K562 (cell line): ENCODE results near the gene ERMN. TPM values are rescaled to one million over a fixed set of nuclear protein-coding genes. Genes with fewer than 3 reads are reported as not detected.

Experiments
- ATAC-seq: fragments of 200-7000 bp; cut with Tn5 transposase; 3 replicates; pipeline ENCODE4 v1.9.1; 2020; ENCODE audit warnings: moderate library complexity
- BruUV-seq: library from RNA; stranded (reverse); fragments of 400-500 nt; replicated peaks from 2 replicates; lab custom pipeline; 2021; lab: Mats Ljungman, UMichigan
- CTCF ChIA-PET: fragments of 300-600 bp; formaldehyde crosslinking; extraction: SDS; loops from one replicate; lab custom pipeline; 2021; ENCODE audit warnings: low intra/inter-chr PET ratio; lab: Yijun Ruan, JAX
- POLR2A ChIA-PET: fragments of 300-600, 350-650 bp; sonication (Branson Sonifier 250); formaldehyde crosslinking; extraction: SDS; loops from one replicate; lab custom pipeline; 2021; ENCODE audit warnings: antibody characterized with exemption, inconsistent platforms; lab: Yijun Ruan, JAX
- DNase-seq, 4 experiments: peaks; one replicate each; pipeline versions ENCODE4 v3.0.0 to v3.0.0-alpha.2; 2011 to 2018; ENCODE audit warnings: low spot score in 3 of 4, mixed read lengths in 3 of 4; ENCODE audit errors: extremely low read depth in 1 of 4
- FAIRE-seq: peaks from 2 replicates; lab custom pipeline; 2011; peaks lifted over from hg19 to GRCh38; lab: Jason Lieb, UNC
- H2AFZ ChIP-seq: 2 replicates; pipeline ENCODE4 v1.6.0; 2011; ENCODE audit warnings: low read depth, low read length, control low read depth, inconsistent platforms
- H3K27ac ChIP-seq: fragments of 200-600 bp; 3 replicates; pipeline ENCODE4 v1.8.0; 2011; ENCODE audit warnings: low read depth, mild to moderate bottlenecking, control low read depth, inconsistent platforms, low read length, moderate library complexity, mixed read lengths; ENCODE audit errors: extremely low read depth
- H3K27me3 ChIP-seq, 2 experiments: fragments of 300-600 bp in 1 of 2; 2 replicates in 1 of 2; 3 replicates in 1 of 2; pipeline versions ENCODE4 v1.6.0 to v1.8.0; 2011; ENCODE audit warnings: inconsistent platforms in 2 of 2, low read length in 2 of 2, mild to moderate bottlenecking in 1 of 2, mixed read lengths in 1 of 2, moderate library complexity in 1 of 2; ENCODE audit not compliant: control insufficient read depth in 2 of 2, insufficient read depth in 2 of 2
- H3K36me3 ChIP-seq: fragments of 300-600 bp; 3 replicates; pipeline ENCODE4 v1.8.0; 2011; ENCODE audit warnings: mild to moderate bottlenecking, low read length, inconsistent platforms; ENCODE audit not compliant: control insufficient read depth, insufficient read depth
- H3K4me1 ChIP-seq, 2 experiments: fragments of 200-600 bp in 1 of 2; replicated peaks in 1 of 2; 2 replicates in 1 of 2; 3 replicates in 1 of 2; pipeline versions ENCODE4 v1.5.1 to v1.8.0; 2011; ENCODE audit warnings: inconsistent platforms in 2 of 2, low read length in 2 of 2, mild to moderate bottlenecking in 1 of 2, mixed read lengths in 1 of 2, moderate library complexity in 1 of 2; ENCODE audit not compliant: control insufficient read depth in 2 of 2, insufficient read depth in 2 of 2
- H3K4me2 ChIP-seq: 2 replicates; pipeline ENCODE4 v1.6.1; 2011; ENCODE audit warnings: low read length, control low read depth, inconsistent platforms, mixed read lengths; ENCODE audit not compliant: insufficient read depth
- H3K4me3 ChIP-seq: fragments of 200-600 bp; sonication (generic), shearing (Covaris generic); 2 replicates; pipeline ENCODE4 v1.5.1; 2016; ENCODE audit warnings: control low read depth, inconsistent platforms
- H3K79me2 ChIP-seq: fragments of 200-600 bp; 3 replicates; pipeline ENCODE4 v1.8.0; 2011; ENCODE audit warnings: low read length, inconsistent platforms; ENCODE audit not compliant: control insufficient read depth, insufficient read depth
- H3K9ac ChIP-seq, 2 experiments: 2 replicates each; pipeline versions ENCODE4 v1.6.0 to v1.6.1; 2011; ENCODE audit warnings: low read depth in 2 of 2, low read length in 2 of 2, control low read depth in 1 of 2, inconsistent platforms in 1 of 2, mild to moderate bottlenecking in 1 of 2, mixed read lengths in 1 of 2; ENCODE audit not compliant: insufficient read depth in 1 of 2
- H3K9me1 ChIP-seq: one replicate; pipeline ENCODE4 v1.6.0; 2011; ENCODE audit warnings: inconsistent platforms, mild to moderate bottlenecking, low read length, moderate library complexity; ENCODE audit not compliant: control insufficient read depth, insufficient read depth
- H3K9me3 ChIP-seq: replicated peaks from 2 replicates; pipeline ENCODE4 v1.5.1; 2011; ENCODE audit warnings: low read depth, low read length, inconsistent platforms; ENCODE audit not compliant: control insufficient read depth, insufficient read depth
- H4K20me1 ChIP-seq: replicated peaks from 2 replicates; pipeline ENCODE4 v1.6.1; 2011; ENCODE audit warnings: low read length, inconsistent platforms, mixed read lengths; ENCODE audit not compliant: control insufficient read depth, insufficient read depth
- FOXK2 ChIP-seq, 2 experiments: fragments of 450-650 bp; IDR thresholded peaks in 1 of 2; conservative IDR thresholded peaks in 1 of 2; 2 replicates each; pipeline ENCODE4 v1.6.1; 2016; ENCODE audit warnings: low read depth in 2 of 2, mild to moderate bottlenecking in 1 of 2
- MAFG ChIP-seq: fragments of 450-650 bp; conservative IDR thresholded peaks from 2 replicates; pipeline ENCODE4 v1.6.1; 2016; ENCODE audit warnings: missing genetic modification characterization, missing compliant biosample characterization
- MECOM ChIP-seq: fragments of 250-450 bp; sonication (Bioruptor Pico); IDR thresholded peaks from 2 replicates; pipeline ENCODE4 v1.8.0; 2022; ENCODE audit warnings: inconsistent platforms
- NR3C1 ChIP-seq: sonication (generic); formaldehyde crosslinking; IDR thresholded peaks from 2 replicates; pipeline ENCODE4 v1.8.1; 2022; ENCODE audit warnings: missing genetic modification reagents
- POU5F1 ChIP-seq: fragments of 150-350 bp; IDR thresholded peaks from 2 replicates; pipeline ENCODE4 v1.6.1; 2014; ENCODE audit warnings: borderline replicate concordance, low read length, low read depth, mild to moderate bottlenecking; ENCODE audit not compliant: partially characterized antibody
- WGBS: fragments of 100-300 bp; shearing (Covaris generic); methylation state at CpG from one replicate; pipeline ENCODE4 v1.1.6; 2016; ENCODE audit warnings: low coverage, mixed read lengths; ENCODE audit not compliant: insufficient coverage; ENCODE audit errors: missing lambda C conversion rate; 5-methylcytosine and 5-hydroxymethylcytosine counted together
- in situ Hi-C: fragments of 300-500 bp; cut with MboI; formaldehyde crosslinking; loops from 4 replicates; pipeline ENCODE4 v1.15.0; 2018; ENCODE audit warnings: inconsistent platforms, mixed read lengths
- intact Hi-C: fragments of 100-400 bp; cut with micrococcal nuclease; formaldehyde crosslinking; loops from 2 replicates; pipeline ENCODE4 v1.14.2; 2022
- polyA plus RNA-seq, 8 experiments: library from polyadenylated mRNA; depleted of rRNA in 4 of 8; stranded (reverse) in 5 of 8; unstranded in 3 of 8; fragments of >200 nt; fragmentation: Nextera tagmentation in 2 of 8; fragmentation: Illumina TruSeq in 1 of 8; extraction: Ambion mirVana in 2 of 8; extraction: Trizol in 1 of 8; gene quantifications; 2 replicates each; pipeline versions ENCODE4 v1.2.1 to v1.2.3, GENCODE V29; 2011 to 2014; ENCODE audit warnings: inconsistent platforms in 1 of 8, missing spikeins in 1 of 8
- total RNA-seq, 7 experiments: library from RNA; depleted of rRNA in 6 of 7; stranded (reverse); fragments of >200 nt in 6 of 7; fragmentation: Illumina TruSeq in 2 of 7; extraction: Trizol in 2 of 7; gene quantifications; 2 replicates each; pipeline versions ENCODE4 v1.2.1 to v1.2.3, GENCODE V29; 2011 to 2021; ENCODE audit warnings: low replicate concordance in 1 of 7

The ERMN gene
- total and polyA plus RNA-seq, 9 of the 15 experiments (the other 6 are each of a cell fraction or from before 2014, with no cell fraction given), result 0.03 to 0.11 (median 0.05) TPM; not detected in 3

DNA sequence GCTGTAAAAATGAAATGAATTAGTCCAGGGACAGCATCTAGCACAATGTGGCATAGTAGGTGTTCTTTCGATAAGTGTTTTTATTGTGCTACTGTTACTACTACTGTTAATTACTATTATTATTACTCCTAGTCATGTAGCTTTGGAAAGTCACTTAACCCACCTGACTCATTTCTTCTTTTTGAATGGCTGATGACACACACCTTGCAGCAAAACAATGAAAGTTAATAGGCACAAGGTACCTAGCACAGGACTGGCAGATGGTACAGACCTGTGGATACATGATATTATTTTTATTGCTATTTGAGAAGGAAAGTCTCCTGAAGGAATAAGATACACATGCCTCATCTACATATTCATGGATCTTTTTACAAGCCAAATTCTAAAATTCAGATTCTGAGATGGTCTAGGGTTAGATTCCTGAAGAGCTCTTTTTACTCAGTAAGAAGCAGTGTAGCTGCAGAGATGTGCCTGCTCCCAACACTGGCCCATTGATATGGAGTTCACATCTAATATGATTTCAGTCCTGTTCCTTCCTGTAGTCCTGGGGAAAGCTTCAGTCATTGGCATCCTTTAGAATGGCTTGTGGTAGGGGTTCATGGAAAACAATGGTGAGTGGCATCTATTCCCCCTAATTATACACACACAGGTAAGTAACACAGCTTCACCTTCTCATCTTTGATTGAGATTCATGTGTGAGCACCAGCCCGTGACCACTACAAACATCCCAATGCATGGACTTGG is 7.9 kb upstream of the ERMN start (continued):
- TF ChIP-seq MECOM (CRISPR knock-in tag), result no peak
- no peak for TF ChIP-seq MAFG

DNA sequence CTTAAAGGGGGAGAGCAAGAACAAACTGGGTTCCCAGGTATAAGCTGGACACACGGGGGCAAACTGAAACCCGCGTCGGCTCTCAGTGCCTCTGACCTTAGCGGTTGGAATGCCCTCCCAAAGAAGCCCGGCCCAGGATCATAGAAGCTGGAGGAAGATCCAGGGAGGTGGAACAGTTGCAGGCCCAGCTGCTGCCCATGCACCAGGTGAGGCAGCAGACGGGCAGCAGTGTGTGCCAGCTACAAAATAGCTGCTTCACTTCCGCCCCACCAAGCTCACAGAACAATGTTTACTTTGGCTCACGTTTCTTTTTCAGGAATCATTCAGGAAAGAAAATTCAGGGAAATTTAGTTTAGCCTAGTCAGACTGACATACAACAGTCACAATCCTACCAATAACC is 3.9 kb upstream of the ERMN start:
- H3K9me1 ChIP-seq, result no peaks in the 10 kb centered on the region
- no peaks in the 10 kb centered on the region for H3K9me3 ChIP-seq
- H3K4me3 ChIP-seq, result no peak overlapping the region
- no peak overlapping the region for H2AFZ ChIP-seq
- H3K79me2 ChIP-seq, result no peaks in the 10 kb centered on the region
- BruUV-seq, result no TSS peak
- H3K36me3 ChIP-seq, result no peaks in the 10 kb centered on the region
- no peak overlapping the region for H3K27ac ChIP-seq
- no peak overlapping the region for H3K9ac ChIP-seq
- peaks cover 0 to 18% of the 10 kb centered on the region in 2 experiments; a peak in 3 of 5 replicates for H3K4me1 ChIP-seq
- ChIA-PET POLR2A (interaction anchor here (0.9 kb wide), 1 partner anchor 124 kb away, joined by 3 read pairs; no protein-coding TSS in a partner anchor), CTCF (no interaction called here)
- no peak for DNase-seq
- no peak overlapping the region for H3K4me2 ChIP-seq
- H3K27me3 ChIP-seq, result no peaks in the 10 kb centered on the region
- intact Hi-C loops (loop anchor here (5.0 kb wide), 2 partner anchors 148 to 163 kb away; no protein-coding TSS in a partner anchor), in situ Hi-C loops (loop anchor here (25.0 kb wide), 1 partner anchor 683 kb away; no protein-coding TSS in a partner anchor)
- ATAC-seq, result no peak
- FAIRE-seq, result no peak
- TF ChIP-seq FOXK2 (conservative IDR thresholded peaks at IDR 0.05 in 1 of 2, IDR thresholded peaks at IDR 0.05 in 1 of 2; ENCODE audit: low read depth in 2 of 2), result no peak
- no peak for TF ChIP-seq POU5F1
- no peak for TF ChIP-seq NR3C1 (CRISPR knock-in tag)
- H4K20me1 ChIP-seq, result no peaks in the 10 kb centered on the region
- 33% methylated on average over 9 of the region's 9 CpGs for WGBS
